ENCODE measurements around the gene SCYL1.

- TF ChIP-seq CTCF (IDR thresholded peaks at IDR 0.05): no peak
- TF ChIP-seq EP300 (IDR thresholded peaks at IDR 0.05): no peak
- no peak for TF ChIP-seq POLR2AphosphoS5 (IDR thresholded peaks at IDR 0.05)
- TF ChIP-seq POLR2A (IDR thresholded peaks at IDR 0.05): no peak
Observed at GRCh38 chr11:65530157-65530496, 5.2 kb downstream of the SCYL1 start.
